PC-3 (cell line): ENCODE results near the gene PARP11.

Experiments
- CTCF ChIP-seq: fragments of 300-600 bp; sonication (generic); conservative IDR thresholded peaks from 2 replicates; pipeline ENCODE4 v1.5.1; 2017; ENCODE audit warnings: antibody characterized with exemption, low read depth, mild to moderate bottlenecking, low read length
- EZH2 ChIP-seq: fragments of 300-600 bp; sonication (generic); IDR thresholded peaks from one replicate; pipeline ENCODE4 v1.6.1; 2017; ENCODE audit warnings: antibody characterized with exemption, mild to moderate bottlenecking, low read length; ENCODE audit not compliant: unreplicated experiment
- EZH2phosphoT487 ChIP-seq: fragments of 300-600 bp; sonication (generic); IDR thresholded peaks from 2 replicates; pipeline ENCODE4 v1.6.1; 2018; ENCODE audit warnings: mild to moderate bottlenecking, antibody characterized with exemption, low read length, borderline replicate concordance

- TF ChIP-seq CTCF (no peak), EZH2 (no peak), EZH2phosphoT487 (no peak)
These were observed 97.7 kb downstream of the PARP11 start for GRCh38 chr12:3775385-3776035.
